ENCODE data around the gene B2M.

The B2M gene

GRCh38 chr15:44720460-44721176, 9.3 kb downstream of the B2M start:
- no peaks in the 10 kb centered on the region for H3K9me3 ChIP-seq (ENCODE audit: insufficient read depth, low read depth, low read length)
- no peak overlapping the region for H3K9ac ChIP-seq (ENCODE audit: low read length)
- DNase-seq = peak in 1 of 2 donors; percentile 30
- H2BK12ac ChIP-seq (ENCODE audit: low read length) = no peak overlapping the region
- H3K4me2 ChIP-seq (ENCODE audit: low read length) = no peak overlapping the region
- peak overlapping the region; percentile 28 for H2AFZ ChIP-seq (ENCODE audit: insufficient read depth, low read length, poor library complexity)
- H3K4ac ChIP-seq (ENCODE audit: low read depth, low read length) = no peak overlapping the region
- H3K27me3 ChIP-seq (ENCODE audit: insufficient read depth, low read length) = no peaks in the 10 kb centered on the region
- no peak overlapping the region for H3K23ac ChIP-seq (ENCODE audit: low read length)
- H2BK5ac ChIP-seq (ENCODE audit: low read depth, low read length, poor library complexity) = no peak overlapping the region
- H3K4me3 ChIP-seq (ENCODE audit: low read depth, low read length) = no peak overlapping the region
- H3K79me2 ChIP-seq (ENCODE audit: control insufficient read depth, insufficient read depth, low read length, poor library complexity) = no peaks in the 10 kb centered on the region
- peaks cover 0 to 11% of the 10 kb centered on the region in 2 experiments for H3K36me3 ChIP-seq (ENCODE audit: control insufficient read depth in 1 of 2, insufficient read depth in 2 of 2, low read length in 2 of 2)
- no peak overlapping the region for H4K91ac ChIP-seq (ENCODE audit: low read depth, low read length)
- H3K27ac ChIP-seq (ENCODE audit: low read depth, low read length) = no peak overlapping the region
- H3K18ac ChIP-seq (ENCODE audit: low read length) = no peak overlapping the region
- WGBS (ENCODE audit: extremely low coverage, insufficient coverage, insufficient read length) = no CpG with 5 or more reads among the region's 4 CpGs
- H2BK120ac ChIP-seq (ENCODE audit: insufficient read depth, low read length, poor library complexity) = no peak overlapping the region
- H3K79me1 ChIP-seq (ENCODE audit: low read length) = no peaks in the 10 kb centered on the region
- H3K14ac ChIP-seq (ENCODE audit: low read length) = no peak overlapping the region
- no peaks in the 10 kb centered on the region for H3K4me1 ChIP-seq (ENCODE audit: control insufficient read depth in 1 of 2, insufficient read depth in 2 of 2, low read length in 2 of 2)
- no peak overlapping the region for H4K8ac ChIP-seq (ENCODE audit: low read depth, low read length)
- no peak overlapping the region for H4K12ac ChIP-seq (ENCODE audit: low read depth, low read length)
- H2AK5ac ChIP-seq (ENCODE audit: low read length) = no peak overlapping the region

GRCh38 chr15:44722011-44722410, 10.7 kb downstream of the B2M start:
- H4K8ac ChIP-seq (ENCODE audit: low read depth, low read length) = no peak overlapping the region
- no peak overlapping the region for H3K4me2 ChIP-seq (ENCODE audit: low read length)
- H4K12ac ChIP-seq (ENCODE audit: low read depth, low read length) = no peak overlapping the region
- H3K9me3 ChIP-seq (ENCODE audit: insufficient read depth, low read depth, low read length) = no peaks in the 10 kb centered on the region
- H2BK12ac ChIP-seq (ENCODE audit: low read length) = no peak overlapping the region
- H3K14ac ChIP-seq (ENCODE audit: low read length) = no peak overlapping the region
- no peaks in the 10 kb centered on the region for H3K27me3 ChIP-seq (ENCODE audit: insufficient read depth, low read length)
- no peak overlapping the region for H2BK120ac ChIP-seq (ENCODE audit: insufficient read depth, low read length, poor library complexity)
- no peak overlapping the region for H2BK5ac ChIP-seq (ENCODE audit: low read depth, low read length, poor library complexity)
- H3K23ac ChIP-seq (ENCODE audit: low read length) = no peak overlapping the region
- no peak overlapping the region for H3K4me3 ChIP-seq (ENCODE audit: low read depth, low read length)
- H3K9ac ChIP-seq (ENCODE audit: low read length) = no peak overlapping the region
- DNase-seq = no peak
- no CpG with 5 or more reads among the region's 2 CpGs for WGBS (ENCODE audit: extremely low coverage, insufficient coverage, insufficient read length)
- H2AFZ ChIP-seq (ENCODE audit: insufficient read depth, low read length, poor library complexity) = no peak overlapping the region
- no peaks in the 10 kb centered on the region for H3K79me1 ChIP-seq (ENCODE audit: low read length)
- no peak overlapping the region for H3K27ac ChIP-seq (ENCODE audit: low read depth, low read length)
- no peak overlapping the region for H3K4ac ChIP-seq (ENCODE audit: low read depth, low read length)
- H2AK5ac ChIP-seq (ENCODE audit: low read length) = no peak overlapping the region
- no peak overlapping the region for H3K18ac ChIP-seq (ENCODE audit: low read length)
- H4K91ac ChIP-seq (ENCODE audit: low read depth, low read length) = no peak overlapping the region
- peaks cover 0 to under 1% of the 10 kb centered on the region in 2 experiments for H3K36me3 ChIP-seq (ENCODE audit: control insufficient read depth in 1 of 2, insufficient read depth in 2 of 2, low read length in 2 of 2)
- H3K4me1 ChIP-seq (ENCODE audit: control insufficient read depth in 1 of 2, insufficient read depth in 2 of 2, low read length in 2 of 2) = peaks cover 2 to 5% of the 10 kb centered on the region in 2 experiments
- H3K79me2 ChIP-seq (ENCODE audit: control insufficient read depth, insufficient read depth, low read length, poor library complexity) = no peaks in the 10 kb centered on the region

DNA sequence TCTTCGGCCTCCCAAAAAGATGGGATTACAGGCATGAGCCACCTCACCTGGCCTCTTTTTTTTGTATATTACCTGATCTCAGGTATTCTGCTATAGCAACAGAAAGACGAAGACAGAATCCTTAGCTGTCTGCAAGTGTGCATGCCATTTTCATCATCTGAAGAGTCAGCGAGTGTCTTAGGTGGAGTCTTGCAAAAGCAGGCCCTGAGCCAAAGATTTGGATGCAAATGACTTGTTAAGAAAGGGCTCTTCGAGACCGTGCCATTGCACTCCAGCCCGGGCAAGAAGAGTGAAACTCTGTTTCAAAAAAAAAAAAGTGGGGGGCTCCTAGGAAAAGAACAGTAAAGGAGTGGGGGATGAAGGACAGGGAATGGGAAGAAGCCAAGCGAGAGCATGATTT, 14.8 kb downstream of the B2M start:
- no peak overlapping the region for H3K23ac ChIP-seq (ENCODE audit: low read length)
- H3K79me2 ChIP-seq (ENCODE audit: control insufficient read depth, insufficient read depth, low read length, poor library complexity) = peaks cover 5% of the 10 kb centered on the region
- H4K8ac ChIP-seq (ENCODE audit: low read depth, low read length) = no peak overlapping the region
- no peak overlapping the region for H2AK5ac ChIP-seq (ENCODE audit: low read length)
- DNase-seq = no peak
- H3K4me1 ChIP-seq (ENCODE audit: control insufficient read depth in 1 of 2, insufficient read depth in 2 of 2, low read length in 2 of 2) = peaks cover 2 to 7% of the 10 kb centered on the region in 2 experiments
- H2BK5ac ChIP-seq (ENCODE audit: low read depth, low read length, poor library complexity) = no peak overlapping the region
- no peaks in the 10 kb centered on the region for H3K27me3 ChIP-seq (ENCODE audit: insufficient read depth, low read length)
- no peak overlapping the region for H3K4me3 ChIP-seq (ENCODE audit: low read depth, low read length)
- no peak overlapping the region for H3K27ac ChIP-seq (ENCODE audit: low read depth, low read length)
- no peak overlapping the region for H2BK120ac ChIP-seq (ENCODE audit: insufficient read depth, low read length, poor library complexity)
- WGBS (ENCODE audit: extremely low coverage, insufficient coverage, insufficient read length) = no CpG with 5 or more reads among the region's 7 CpGs
- no peak overlapping the region for H4K12ac ChIP-seq (ENCODE audit: low read depth, low read length)
- peaks cover 11% of the 10 kb centered on the region for H3K79me1 ChIP-seq (ENCODE audit: low read length)
- H2BK12ac ChIP-seq (ENCODE audit: low read length) = peak overlapping the region; percentile 26
- no peak overlapping the region for H3K9ac ChIP-seq (ENCODE audit: low read length)
- H3K18ac ChIP-seq (ENCODE audit: low read length) = no peak overlapping the region
- H3K9me3 ChIP-seq (ENCODE audit: insufficient read depth, low read depth, low read length) = no peaks in the 10 kb centered on the region
- no peak overlapping the region for H3K14ac ChIP-seq (ENCODE audit: low read length)
- H3K4ac ChIP-seq (ENCODE audit: low read depth, low read length) = no peak overlapping the region
- H3K4me2 ChIP-seq (ENCODE audit: low read length) = no peak overlapping the region
- no peak overlapping the region for H2AFZ ChIP-seq (ENCODE audit: insufficient read depth, low read length, poor library complexity)
- no peak overlapping the region for H4K91ac ChIP-seq (ENCODE audit: low read depth, low read length)
- H3K36me3 ChIP-seq (ENCODE audit: control insufficient read depth in 1 of 2, insufficient read depth in 2 of 2, low read length in 2 of 2) = no peaks in the 10 kb centered on the region

DNA sequence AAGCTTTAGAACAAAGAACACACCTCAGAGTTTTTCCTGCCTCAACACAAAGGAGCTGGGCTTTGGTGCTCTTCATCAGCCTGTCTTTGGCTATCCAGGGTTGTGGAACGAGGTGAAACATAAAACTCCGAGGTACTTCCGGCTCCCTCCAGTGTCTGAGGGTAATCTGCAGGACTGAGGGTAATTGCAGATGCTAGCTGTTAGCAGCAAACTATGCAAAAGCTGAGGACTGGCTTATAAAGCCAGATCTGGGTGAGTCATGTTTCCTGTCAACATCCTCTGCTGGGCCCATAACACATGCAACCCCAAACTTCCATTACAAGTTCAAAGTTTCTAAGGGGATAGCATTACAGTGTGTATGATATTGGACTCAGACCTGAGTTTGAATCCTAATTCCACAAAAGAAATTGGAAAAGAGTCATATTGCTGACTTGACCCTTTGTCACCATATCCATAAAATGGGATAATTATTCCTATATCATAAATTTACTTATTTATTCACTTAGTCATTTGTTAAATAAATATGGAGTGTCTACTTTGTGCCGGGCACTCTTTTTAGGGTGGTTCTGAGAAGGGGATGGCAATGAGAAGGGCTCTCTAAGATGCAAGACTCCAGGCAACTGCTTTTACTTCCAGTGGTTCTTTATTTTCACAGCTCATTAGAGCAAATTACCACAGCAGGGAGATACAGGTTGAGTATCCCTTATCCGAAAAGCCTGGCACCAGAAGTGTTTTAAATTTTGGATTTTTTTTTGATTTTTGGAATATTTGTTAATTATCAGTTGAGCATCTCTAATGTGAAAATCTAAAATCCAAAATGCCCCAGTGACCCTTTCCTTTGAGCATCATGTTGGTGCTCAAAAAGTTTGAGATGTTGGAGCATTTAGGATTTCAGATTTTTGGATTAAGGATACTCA, 15.5 kb downstream of the B2M start:
- no peak overlapping the region for H3K18ac ChIP-seq (ENCODE audit: low read length)
- H3K14ac ChIP-seq (ENCODE audit: low read length) = no peak overlapping the region
- no peaks in the 10 kb centered on the region for H3K36me3 ChIP-seq (ENCODE audit: control insufficient read depth in 1 of 2, insufficient read depth in 2 of 2, low read length in 2 of 2)
- H4K8ac ChIP-seq (ENCODE audit: low read depth, low read length) = no peak overlapping the region
- H4K12ac ChIP-seq (ENCODE audit: low read depth, low read length) = no peak overlapping the region
- no peak overlapping the region for H4K91ac ChIP-seq (ENCODE audit: low read depth, low read length)
- DNase-seq = peak in 1 of 2 donors; percentile 39
- H3K23ac ChIP-seq (ENCODE audit: low read length) = no peak overlapping the region
- H2BK120ac ChIP-seq (ENCODE audit: insufficient read depth, low read length, poor library complexity) = no peak overlapping the region
- no peak overlapping the region for H2BK12ac ChIP-seq (ENCODE audit: low read length)
- H2BK5ac ChIP-seq (ENCODE audit: low read depth, low read length, poor library complexity) = no peak overlapping the region
- no CpG with 5 or more reads among the region's 5 CpGs for WGBS (ENCODE audit: extremely low coverage, insufficient coverage, insufficient read length)
- H2AFZ ChIP-seq (ENCODE audit: insufficient read depth, low read length, poor library complexity) = no peak overlapping the region
- no peaks in the 10 kb centered on the region for H3K27me3 ChIP-seq (ENCODE audit: insufficient read depth, low read length)
- H3K4ac ChIP-seq (ENCODE audit: low read depth, low read length) = no peak overlapping the region
- H3K4me1 ChIP-seq (ENCODE audit: control insufficient read depth in 1 of 2, insufficient read depth in 2 of 2, low read length in 2 of 2) = peaks cover 2 to 7% of the 10 kb centered on the region in 2 experiments
- H3K4me2 ChIP-seq (ENCODE audit: low read length) = no peak overlapping the region
- no peaks in the 10 kb centered on the region for H3K9me3 ChIP-seq (ENCODE audit: insufficient read depth, low read depth, low read length)
- H3K79me1 ChIP-seq (ENCODE audit: low read length) = peaks cover 11% of the 10 kb centered on the region
- H3K79me2 ChIP-seq (ENCODE audit: control insufficient read depth, insufficient read depth, low read length, poor library complexity) = peaks cover 5% of the 10 kb centered on the region
- no peak overlapping the region for H3K27ac ChIP-seq (ENCODE audit: low read depth, low read length)
- H3K9ac ChIP-seq (ENCODE audit: low read length) = no peak overlapping the region
- H2AK5ac ChIP-seq (ENCODE audit: low read length) = no peak overlapping the region
- no peak overlapping the region for H3K4me3 ChIP-seq (ENCODE audit: low read depth, low read length)
